Chondrocyte (in vitro differentiated cells): ENCODE results near the gene TMEM126A. TPM values are rescaled to one million over a fixed set of nuclear protein-coding genes. Genes with fewer than 3 reads are reported as not detected.
"Not testable (repeated sequence)": the region's sequence is repeated elsewhere in the genome, so short reads cannot be mapped to it uniquely, and the experiment has no call there.

Experiments used
- DNase-seq: peaks from one replicate; pipeline ENCODE4 v3.0.0; 2021; ENCODE audit warnings: mixed read lengths, low spot score
- H3K27ac Mint-ChIP-seq: one replicate; pipeline ENCODE4 v1.8.0; 2021; ENCODE audit warnings: mild to moderate bottlenecking, moderate library complexity, mixed read lengths; ENCODE audit not compliant: unreplicated experiment
- H3K27me3 Mint-ChIP-seq: 2 replicates; pipeline ENCODE4 v1.8.0; 2021; ENCODE audit warnings: low read depth, mixed read lengths
- H3K36me3 Mint-ChIP-seq: 2 replicates; pipeline ENCODE4 v1.8.0; 2021; ENCODE audit warnings: low read depth, mixed read lengths
- H3K4me1 Mint-ChIP-seq: 2 replicates; pipeline ENCODE4 v1.8.0; 2021; ENCODE audit warnings: low read depth, mild to moderate bottlenecking, mixed read lengths
- H3K4me3 Mint-ChIP-seq: one replicate; pipeline ENCODE4 v1.8.0; 2021; ENCODE audit warnings: mild to moderate bottlenecking, moderate library complexity, mixed read lengths; ENCODE audit not compliant: unreplicated experiment
- H3K9me3 Mint-ChIP-seq: 2 replicates; pipeline ENCODE4 v1.8.0; 2021; ENCODE audit warnings: low read depth, mixed read lengths
- total RNA-seq: library from RNA; stranded (reverse); gene quantifications from 3 replicates; pipeline ENCODE4 v1.2.1, GENCODE V29; 2021
- TF ChIP-seq, protein P1 (sequence below): fragments of 200-600 bp; sonication (generic); IDR thresholded peaks from 2 replicates; pipeline ENCODE4 v1.5.0; 2021; ENCODE audit warnings: antibody characterized with exemption, mild to moderate bottlenecking, moderate library complexity

The TMEM126A gene
- total RNA-seq, 1 donor from 2014 or later, result 30.7 TPM

DNA sequence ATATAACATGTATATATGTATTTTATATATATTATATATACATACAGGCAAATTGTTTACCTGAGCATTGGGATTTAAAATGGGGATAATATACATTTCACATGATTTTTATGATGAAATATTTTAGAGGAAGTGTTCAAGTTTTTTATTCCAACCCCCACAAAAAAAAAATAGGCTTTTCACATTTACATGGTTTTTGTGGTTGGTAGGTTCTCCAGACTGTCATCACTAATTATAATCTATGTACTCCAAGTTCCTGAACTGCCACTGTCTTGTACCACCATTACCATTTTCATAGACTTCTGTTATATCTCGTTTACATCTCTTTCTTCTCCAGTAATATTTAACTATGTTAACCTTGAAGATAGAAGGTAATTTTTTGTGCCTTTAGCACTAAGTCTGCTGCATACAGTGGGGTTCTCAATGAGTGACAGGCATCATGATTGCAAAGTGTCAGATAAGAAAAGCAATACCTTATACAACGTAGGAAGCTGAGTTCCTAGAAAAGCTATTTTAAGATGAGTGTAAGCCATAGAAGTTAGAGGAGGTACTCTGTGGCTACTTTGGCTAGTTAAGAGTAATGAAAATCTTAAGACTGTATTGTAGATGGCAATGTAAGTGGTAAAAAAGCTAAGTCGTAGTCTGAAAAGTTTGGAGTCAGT lies 5.2 kb downstream of the TMEM126A start:
- DNase-seq, result no peak
- H3K9me3 Mint-ChIP-seq, result no peaks in the 10 kb centered on the region
- H3K36me3 Mint-ChIP-seq, result peaks cover 10% of the 10 kb centered on the region
- TF ChIP-seq, protein P1, sequence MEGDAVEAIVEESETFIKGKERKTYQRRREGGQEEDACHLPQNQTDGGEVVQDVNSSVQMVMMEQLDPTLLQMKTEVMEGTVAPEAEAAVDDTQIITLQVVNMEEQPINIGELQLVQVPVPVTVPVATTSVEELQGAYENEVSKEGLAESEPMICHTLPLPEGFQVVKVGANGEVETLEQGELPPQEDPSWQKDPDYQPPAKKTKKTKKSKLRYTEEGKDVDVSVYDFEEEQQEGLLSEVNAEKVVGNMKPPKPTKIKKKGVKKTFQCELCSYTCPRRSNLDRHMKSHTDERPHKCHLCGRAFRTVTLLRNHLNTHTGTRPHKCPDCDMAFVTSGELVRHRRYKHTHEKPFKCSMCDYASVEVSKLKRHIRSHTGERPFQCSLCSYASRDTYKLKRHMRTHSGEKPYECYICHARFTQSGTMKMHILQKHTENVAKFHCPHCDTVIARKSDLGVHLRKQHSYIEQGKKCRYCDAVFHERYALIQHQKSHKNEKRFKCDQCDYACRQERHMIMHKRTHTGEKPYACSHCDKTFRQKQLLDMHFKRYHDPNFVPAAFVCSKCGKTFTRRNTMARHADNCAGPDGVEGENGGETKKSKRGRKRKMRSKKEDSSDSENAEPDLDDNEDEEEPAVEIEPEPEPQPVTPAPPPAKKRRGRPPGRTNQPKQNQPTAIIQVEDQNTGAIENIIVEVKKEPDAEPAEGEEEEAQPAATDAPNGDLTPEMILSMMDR, result no peak
- H3K4me1 Mint-ChIP-seq, result peaks cover 16% of the 10 kb centered on the region
- H3K27ac Mint-ChIP-seq, result no peak overlapping the region
- no peak overlapping the region for H3K4me3 Mint-ChIP-seq
- no peaks in the 10 kb centered on the region for H3K27me3 Mint-ChIP-seq

- Mint-ChIP-seq H3K4me1 (peaks cover 13% of the 10 kb centered on the region), H3K36me3 (peaks cover 12% of the 10 kb centered on the region)
- not testable (repeated sequence) for DNase-seq, H3K27ac Mint-ChIP-seq, H3K4me3 Mint-ChIP-seq, H3K27me3 Mint-ChIP-seq, H3K9me3 Mint-ChIP-seq
Observed at GRCh38 chr11:85654343-85654742, 6.6 kb downstream of the TMEM126A start.

DNA sequence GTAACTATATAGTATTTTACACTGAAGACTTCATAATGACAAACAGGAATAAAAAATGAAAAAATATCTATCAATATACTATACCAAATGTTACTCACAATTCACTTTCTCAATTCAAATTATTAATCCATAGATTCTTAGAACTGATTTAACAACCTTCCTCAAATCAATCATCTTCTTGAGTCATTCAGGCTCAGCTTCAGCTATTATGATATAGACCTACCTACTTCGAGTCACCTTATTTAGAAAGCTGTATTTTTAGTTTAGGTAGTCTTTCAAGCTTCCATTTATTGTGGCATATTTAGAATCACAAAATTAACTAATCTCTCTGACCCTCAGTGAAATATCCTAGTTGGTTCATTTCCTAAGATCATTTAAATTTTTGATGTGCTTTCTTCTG lies 9.0 kb downstream of the TMEM126A start:
- Mint-ChIP-seq H3K9me3 (no peaks in the 10 kb centered on the region), H3K4me1 (peaks cover 30% of the 10 kb centered on the region), H3K27ac (no peak overlapping the region), H3K4me3 (no peak overlapping the region), H3K36me3 (peaks cover 27% of the 10 kb centered on the region), H3K27me3 (no peaks in the 10 kb centered on the region)
- DNase-seq, result no peak
- TF ChIP-seq, protein P1, result no peak

DNA sequence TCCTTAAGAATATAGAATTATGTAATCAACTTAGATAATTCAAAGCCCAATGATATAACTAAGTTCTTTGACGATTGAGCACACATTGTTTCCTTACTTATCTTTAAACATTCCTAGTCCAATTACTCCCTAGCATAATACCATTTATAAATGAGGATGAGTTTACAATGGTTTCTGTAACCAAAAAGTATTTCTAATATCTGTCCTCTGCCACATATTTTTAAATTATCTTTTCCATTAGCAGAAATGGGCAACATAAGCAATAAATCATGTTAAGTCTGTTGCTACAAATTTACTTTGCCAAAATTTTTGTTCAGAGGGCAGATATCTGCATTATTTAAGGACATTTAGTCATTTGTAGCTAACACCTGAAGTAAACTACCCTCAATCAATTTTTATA lies 10.4 kb downstream of the TMEM126A start:
- TF ChIP-seq, protein P1, result no peak
- Mint-ChIP-seq H3K4me1 (peaks cover 41% of the 10 kb centered on the region), H3K27me3 (no peaks in the 10 kb centered on the region), H3K27ac (no peak overlapping the region), H3K4me3 (no peak overlapping the region), H3K9me3 (no peaks in the 10 kb centered on the region), H3K36me3 (peaks cover 25% of the 10 kb centered on the region)
- no peak for DNase-seq

- peak overlapping the region; percentile 85 for H3K4me3 Mint-ChIP-seq
- H3K4me1 Mint-ChIP-seq, result peaks cover 46% of the 10 kb centered on the region
- no peaks in the 10 kb centered on the region for H3K9me3 Mint-ChIP-seq
- TF ChIP-seq, protein P1, result no peak
- peaks cover 21% of the 10 kb centered on the region for H3K36me3 Mint-ChIP-seq
- peak overlapping the region; percentile 82 for H3K27ac Mint-ChIP-seq
- H3K27me3 Mint-ChIP-seq, result no peaks in the 10 kb centered on the region
- DNase-seq, result no peak
Observed at GRCh38 chr11:85661972-85662664, 14.4 kb downstream of the TMEM126A start.
